SIG-M5 (cell line): ENCODE data around the gene SH3TC1.

Experiments used
- DNase-seq: peaks from one replicate; lab custom pipeline; 2025; lab: John Stamatoyannopoulos, UW

SH3TC1 gene

DNA sequence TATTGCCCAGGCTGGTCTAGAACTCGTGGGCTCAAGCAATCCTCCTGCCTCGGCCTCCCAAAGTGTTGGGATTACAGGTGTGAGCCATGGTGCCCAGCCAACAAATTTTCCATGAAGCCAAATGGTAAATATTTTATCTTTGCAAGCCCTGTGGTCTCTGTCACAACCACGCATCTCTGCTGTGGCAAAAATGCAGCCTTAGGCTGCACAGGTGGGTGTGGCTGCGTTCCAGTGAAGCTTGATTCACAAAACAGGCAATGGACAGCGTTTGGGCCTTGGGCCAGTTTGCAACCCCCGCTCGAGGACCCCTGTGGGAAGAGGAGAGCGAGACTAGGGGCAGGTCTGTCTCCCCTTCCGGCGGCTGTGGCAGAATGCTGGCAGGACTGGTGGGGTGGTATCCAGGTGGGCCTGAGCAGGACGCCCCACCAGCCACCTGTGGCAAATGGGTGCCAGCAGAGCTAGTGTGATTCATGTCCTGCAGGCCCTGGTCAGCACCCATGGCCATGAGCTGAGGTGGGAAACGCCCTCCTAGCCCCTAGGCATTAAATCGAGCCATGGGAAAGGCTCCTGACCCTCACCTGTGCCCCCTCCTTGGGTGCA is 90.2 kb downstream of the SH3TC1 start:
- DNase-seq, result no peak

DNA sequence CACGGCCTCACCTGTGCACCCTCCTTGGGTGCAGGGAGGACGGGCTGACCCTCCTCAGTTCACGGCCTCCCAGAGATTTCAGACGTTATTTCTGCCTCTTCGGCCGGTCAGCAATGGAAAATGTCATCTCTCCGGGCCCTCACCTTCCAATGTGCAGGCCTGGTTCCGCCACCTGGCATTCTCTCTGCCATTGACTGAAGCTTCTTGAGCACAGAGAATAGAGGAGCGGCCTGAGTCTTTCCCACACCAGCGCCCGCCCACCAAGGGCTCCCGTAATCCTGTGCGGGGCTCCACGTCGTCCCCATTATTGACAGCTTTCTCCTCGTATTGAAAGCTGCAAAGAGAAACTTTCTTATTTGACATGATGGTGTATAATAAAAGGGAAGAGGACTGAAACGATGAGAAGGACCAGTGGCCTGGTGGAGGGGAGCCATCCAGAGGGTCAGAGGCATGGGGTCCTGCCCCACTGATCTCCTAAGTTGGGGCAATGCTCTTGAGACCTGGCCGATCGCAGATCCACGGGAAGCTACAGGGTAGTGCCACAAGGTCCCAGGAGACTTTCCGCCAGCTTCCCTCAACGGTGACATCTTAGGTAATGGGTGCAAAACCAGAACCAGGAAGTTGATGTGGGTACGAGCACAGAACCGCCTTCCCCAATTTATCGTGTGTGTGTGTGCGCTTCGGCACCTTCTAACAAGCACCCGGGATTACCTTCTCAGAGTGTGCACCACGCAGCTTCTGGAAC is 91.0 kb downstream of the SH3TC1 start:
- no peak for DNase-seq

DNA sequence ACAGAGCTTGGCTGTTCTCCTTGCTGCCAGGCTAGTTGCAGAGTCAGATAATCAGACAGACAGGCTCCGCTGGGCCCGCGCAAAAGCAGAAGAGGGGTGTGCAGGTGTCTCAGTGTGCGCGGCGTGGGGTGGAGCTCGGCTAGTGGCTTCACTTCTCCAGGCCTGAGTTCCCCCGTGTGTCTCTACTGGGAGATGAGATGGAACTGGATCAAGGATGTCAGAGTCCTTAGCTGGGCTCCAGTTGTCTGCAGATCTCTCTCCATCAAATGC is 91.5 kb downstream of the SH3TC1 start:
- DNase-seq, result no peak
